ENCODE data around the gene PDGFA.

The PDGFA gene

DNA sequence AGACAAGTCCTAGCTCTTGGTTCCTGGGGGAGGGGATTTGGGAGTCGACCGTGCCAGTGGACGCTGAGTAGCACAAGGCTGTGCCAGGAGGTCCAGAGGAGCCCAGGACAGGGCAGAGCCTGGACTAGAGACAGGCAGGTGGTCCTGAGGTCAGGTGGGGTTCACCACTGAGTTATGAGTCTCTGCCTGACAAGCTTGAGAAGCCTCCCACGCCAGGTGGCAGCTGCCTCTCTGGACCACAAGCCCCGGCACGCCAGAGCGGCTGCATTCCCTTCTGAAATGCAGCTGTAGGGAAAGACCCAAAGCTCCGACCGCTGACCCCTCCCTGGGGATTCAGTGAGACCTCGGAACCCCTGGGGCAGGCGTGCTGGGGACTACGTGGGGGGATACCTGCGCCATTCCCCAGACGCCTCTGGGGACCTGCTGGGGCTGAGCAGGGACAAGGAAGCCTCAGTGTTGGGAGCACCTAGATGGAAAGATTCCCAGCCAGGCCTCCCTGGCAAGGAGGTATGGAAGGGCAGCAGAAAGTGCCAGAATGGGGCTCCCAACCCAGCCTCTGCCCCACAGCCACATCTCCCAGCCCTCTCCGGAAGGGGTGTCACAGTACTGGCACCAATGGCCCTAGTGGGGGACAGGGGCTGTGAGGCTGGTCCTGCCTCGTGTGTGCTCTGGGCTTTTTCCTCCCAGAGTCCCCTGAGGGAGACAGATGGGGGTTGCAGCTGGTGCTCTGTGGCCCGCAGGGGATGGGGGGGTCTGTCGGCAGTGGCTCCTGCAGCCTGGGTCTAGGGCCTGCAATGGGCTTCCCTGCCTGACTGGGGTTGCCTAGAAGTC, 29.0 kb downstream of the PDGFA start:
- DNase-seq (ENCODE audit: low read depth in 2 of 2), result no peak

DNA sequence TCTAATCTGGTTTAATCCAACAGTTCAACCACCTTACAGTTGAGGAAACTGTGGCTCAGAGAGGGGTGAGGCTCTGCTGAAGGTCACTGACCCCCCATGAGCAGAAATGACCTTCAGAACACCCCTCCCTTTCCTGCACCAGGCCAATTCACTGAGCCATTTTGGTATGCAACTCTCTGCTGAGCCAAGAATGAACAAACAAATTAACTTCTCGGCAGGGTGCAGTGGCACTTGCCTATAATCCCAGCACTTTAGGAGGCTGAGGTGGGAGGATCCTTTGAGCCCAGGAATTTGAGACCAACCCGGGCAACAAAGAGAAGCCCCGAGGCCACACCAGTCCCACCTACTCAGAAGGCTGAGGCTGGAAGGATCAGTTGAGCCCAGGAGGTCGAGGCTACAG, 29.8 kb downstream of the PDGFA start:
- no peak for DNase-seq (ENCODE audit: low read depth in 2 of 2)

DNA sequence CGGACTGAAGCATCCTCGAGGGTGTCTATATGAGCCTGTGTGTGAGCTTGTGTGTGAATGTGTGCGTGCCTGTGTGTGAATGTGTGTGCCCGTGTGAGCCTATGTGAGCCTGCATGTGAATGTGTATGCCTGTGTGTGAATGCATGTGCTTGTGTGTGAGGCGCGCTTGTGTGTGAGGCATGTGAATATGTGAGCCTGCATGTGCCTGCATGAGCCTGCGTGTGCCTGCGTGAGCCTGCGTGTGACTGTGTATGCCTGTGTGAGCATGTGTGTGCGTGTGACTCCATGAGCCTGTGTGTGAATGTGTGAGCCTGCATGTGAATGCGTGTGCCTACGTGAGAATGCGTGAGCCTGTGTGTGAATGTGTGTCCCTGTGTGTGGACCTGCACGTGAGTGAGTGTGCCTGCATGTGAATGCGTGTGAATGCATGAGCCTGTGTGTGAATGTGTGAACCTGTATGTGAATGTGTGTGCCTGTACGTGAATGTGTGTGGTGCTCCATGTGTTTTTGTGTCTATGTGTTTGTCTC, 33.4 kb downstream of the PDGFA start:
- DNase-seq (ENCODE audit: low read depth in 2 of 2), result no peak

GRCh38 chr7:485188-486081, 34.2 kb downstream of the PDGFA start:
- no peak for DNase-seq (ENCODE audit: low read depth in 2 of 2)

DNA sequence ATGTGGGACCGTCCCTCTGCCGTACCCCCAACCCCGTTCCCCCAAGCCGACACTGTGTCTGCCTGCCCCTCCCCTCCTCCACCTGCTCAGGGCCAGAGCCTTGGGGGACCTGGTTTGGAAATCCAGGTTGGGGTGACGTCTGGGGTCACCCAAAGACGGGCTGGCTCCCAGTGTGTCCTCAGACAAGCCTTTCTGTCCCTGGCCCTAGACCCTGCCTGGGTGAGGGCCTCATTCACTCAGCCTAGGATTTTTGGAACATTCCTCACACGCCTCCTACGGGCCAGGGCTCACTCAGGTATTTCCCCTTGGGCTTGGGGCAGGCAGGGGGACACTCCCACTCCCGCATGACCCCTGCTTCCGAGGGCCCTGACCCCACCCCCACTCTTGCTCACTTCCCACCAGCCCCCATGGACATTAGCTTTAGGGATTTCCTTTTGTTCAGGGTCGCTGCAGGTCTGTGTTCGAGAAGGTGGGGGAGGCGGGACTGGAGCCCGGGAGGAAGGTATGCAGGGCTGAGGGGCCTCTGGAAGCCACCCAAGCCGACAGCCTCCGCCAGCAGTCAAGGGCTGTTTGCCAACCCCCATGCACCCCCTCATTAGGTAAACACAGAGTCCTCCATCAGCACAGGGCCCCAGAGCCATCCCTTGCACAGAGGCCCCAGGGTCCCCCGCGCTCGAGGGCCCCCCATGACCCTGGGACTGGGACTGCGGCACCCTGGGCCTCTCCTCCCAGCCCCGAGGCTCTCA, 35.1 kb downstream of the PDGFA start:
- DNase-seq (ENCODE audit: low read depth in 2 of 2), result no peak

GRCh38 chr7:483656-484355, 35.8 kb downstream of the PDGFA start:
- DNase-seq (ENCODE audit: low read depth in 2 of 2), result no peak

GRCh38 chr7:482521-483083, 37.0 kb downstream of the PDGFA start:
- no peak for DNase-seq (ENCODE audit: low read depth in 2 of 2)

- DNase-seq (ENCODE audit: low read depth in 2 of 2), result no peak
Observed at GRCh38 chr7:481219-481930, 38.3 kb downstream of the PDGFA start.

GRCh38 chr7:480531-481218, 39.0 kb downstream of the PDGFA start:
- no peak for DNase-seq (ENCODE audit: low read depth in 2 of 2)

GRCh38 chr7:479948-480499, 39.6 kb downstream of the PDGFA start:
- DNase-seq (ENCODE audit: low read depth in 2 of 2), result no peak

GRCh38 chr7:479115-479947, 40.3 kb downstream of the PDGFA start:
- no peak for DNase-seq (ENCODE audit: low read depth in 2 of 2)

DNA sequence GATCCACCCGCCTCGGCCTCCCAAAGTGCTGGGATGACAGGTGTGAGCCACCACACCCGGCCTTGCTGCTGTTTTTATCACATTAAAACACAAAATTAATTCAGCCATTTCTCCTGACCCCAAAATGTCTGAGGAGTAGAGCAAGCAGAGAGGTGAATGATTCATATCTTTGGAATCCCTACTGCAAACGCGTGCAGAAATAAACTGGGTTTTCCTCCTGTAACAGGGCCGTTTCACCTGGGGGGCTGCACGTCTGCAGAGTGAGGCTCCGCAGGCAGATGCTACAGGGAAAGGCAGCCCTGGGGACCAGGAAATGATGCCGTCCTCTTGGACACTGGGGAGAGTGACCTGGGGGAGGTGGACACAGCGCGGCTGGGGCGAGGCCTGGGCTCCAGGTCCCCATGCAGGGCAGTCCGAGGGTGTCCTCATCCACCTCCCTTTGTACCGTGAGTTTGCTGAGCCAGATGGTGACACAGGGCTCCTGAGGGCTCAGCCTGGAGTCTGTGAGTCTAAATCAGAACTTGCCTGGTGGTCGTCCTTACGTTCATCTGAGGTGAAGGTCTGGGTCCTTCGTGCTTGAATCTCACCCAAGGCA, 41.9 kb downstream of the PDGFA start:
- no peak for DNase-seq (ENCODE audit: low read depth in 2 of 2)

- no peak for DNase-seq (ENCODE audit: low read depth in 2 of 2)
Observed at GRCh38 chr7:476736-477360, 42.8 kb downstream of the PDGFA start.

DNA sequence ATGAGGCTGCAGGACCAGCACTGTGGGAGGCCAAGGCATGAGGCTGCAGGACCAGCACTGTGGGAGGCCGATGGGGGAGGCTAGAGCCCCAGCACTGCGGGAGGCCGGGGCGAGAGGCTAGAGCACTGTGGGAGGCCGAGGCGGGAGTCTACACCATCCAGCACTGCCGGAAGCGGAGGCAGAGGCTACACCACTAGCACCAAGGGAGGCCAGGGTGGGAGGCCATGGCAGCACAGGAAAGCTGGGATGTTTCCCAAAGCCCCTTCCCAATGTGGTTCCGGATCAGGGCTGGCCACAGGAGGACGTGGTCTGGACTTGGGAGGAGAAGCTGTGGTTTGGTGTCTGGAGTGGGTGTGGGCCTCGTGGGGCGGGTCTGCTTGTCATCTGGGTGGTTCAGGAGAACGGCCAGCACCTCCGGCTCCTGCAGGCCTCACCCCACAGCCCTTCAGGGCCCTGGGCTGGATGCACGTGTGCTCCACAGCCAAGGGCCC, 43.6 kb downstream of the PDGFA start:
- DNase-seq (ENCODE audit: low read depth in 2 of 2), result no peak

GRCh38 chr7:475425-475728, 44.3 kb downstream of the PDGFA start:
- no peak for DNase-seq (ENCODE audit: low read depth in 2 of 2)

- no peak for DNase-seq (ENCODE audit: low read depth in 2 of 2)
Observed at GRCh38 chr7:474605-475424, 44.8 kb downstream of the PDGFA start.
